NCI-H526 treated with DMSO at 0.1 percent for 48 hours (cell line): Measurements from ENCODE around the gene RBM20.

Experiments used
- DNase-seq: peaks from one replicate; lab custom pipeline; 2025; lab: John Stamatoyannopoulos, UW

RBM20 gene

GRCh38 chr10:110835841-110836240 is 191.7 kb downstream of the RBM20 start:
- no peak for DNase-seq

- DNase-seq = no peak
These were observed 192.6 kb downstream of the RBM20 start for GRCh38 chr10:110836706-110837105.

GRCh38 chr10:110837418-110838171 is 193.5 kb downstream of the RBM20 start:
- DNase-seq = no peak

GRCh38 chr10:110840225-110840922 is 196.2 kb downstream of the RBM20 start:
- DNase-seq = no peak

- no peak for DNase-seq
These were observed 196.8 kb downstream of the RBM20 start for GRCh38 chr10:110840923-110841428.

GRCh38 chr10:110841767-110842267 is 197.7 kb downstream of the RBM20 start:
- DNase-seq = no peak

- DNase-seq = no peak
These were observed 198.3 kb downstream of the RBM20 start for GRCh38 chr10:110842326-110842904.

- DNase-seq = no peak
These were observed 198.9 kb downstream of the RBM20 start for GRCh38 chr10:110843031-110843430.

- DNase-seq = no peak
These were observed 199.9 kb downstream of the RBM20 start for GRCh38 chr10:110843796-110844616.

GRCh38 chr10:110844617-110844881 is 200.4 kb downstream of the RBM20 start:
- no peak for DNase-seq

- DNase-seq = no peak
These were observed 201.1 kb downstream of the RBM20 start for GRCh38 chr10:110845192-110845755.

GRCh38 chr10:110845756-110846620 is 201.9 kb downstream of the RBM20 start:
- DNase-seq = peak; percentile 73

GRCh38 chr10:110847374-110847773 is 203.2 kb downstream of the RBM20 start:
- no peak for DNase-seq

GRCh38 chr10:110848106-110848505 is 204.0 kb downstream of the RBM20 start:
- DNase-seq = no peak

GRCh38 chr10:110850099-110850498 is 206.0 kb downstream of the RBM20 start:
- DNase-seq = no peak

GRCh38 chr10:110851020-110851612 is 207.0 kb downstream of the RBM20 start:
- DNase-seq = no peak

- no peak for DNase-seq
These were observed 208.2 kb downstream of the RBM20 start for GRCh38 chr10:110852255-110852896.

GRCh38 chr10:110852947-110853346 is 208.8 kb downstream of the RBM20 start:
- DNase-seq = no peak

GRCh38 chr10:110853921-110854605 is 209.9 kb downstream of the RBM20 start:
- no peak for DNase-seq
